A549 treated with AZD9567 at 1 μM for 4 hours (cell line): ENCODE measurements around the gene EXOSC10. TPM values are rescaled to one million over a fixed set of nuclear protein-coding genes. Genes with fewer than 3 reads are reported as not detected.

Experiments
- total RNA-seq: library from RNA; stranded (reverse); fragments of 200-300 nt; extraction: Qiagen RNA extraction; gene quantifications from 5 replicates; pipeline ENCODE4 v1.2.3, GENCODE V29; 2022; ENCODE audit not compliant: insufficient read depth

Gene EXOSC10
- 34.1 to 44.8 TPM (median 37.1 TPM) in 5 replicates for total RNA-seq

DNA sequence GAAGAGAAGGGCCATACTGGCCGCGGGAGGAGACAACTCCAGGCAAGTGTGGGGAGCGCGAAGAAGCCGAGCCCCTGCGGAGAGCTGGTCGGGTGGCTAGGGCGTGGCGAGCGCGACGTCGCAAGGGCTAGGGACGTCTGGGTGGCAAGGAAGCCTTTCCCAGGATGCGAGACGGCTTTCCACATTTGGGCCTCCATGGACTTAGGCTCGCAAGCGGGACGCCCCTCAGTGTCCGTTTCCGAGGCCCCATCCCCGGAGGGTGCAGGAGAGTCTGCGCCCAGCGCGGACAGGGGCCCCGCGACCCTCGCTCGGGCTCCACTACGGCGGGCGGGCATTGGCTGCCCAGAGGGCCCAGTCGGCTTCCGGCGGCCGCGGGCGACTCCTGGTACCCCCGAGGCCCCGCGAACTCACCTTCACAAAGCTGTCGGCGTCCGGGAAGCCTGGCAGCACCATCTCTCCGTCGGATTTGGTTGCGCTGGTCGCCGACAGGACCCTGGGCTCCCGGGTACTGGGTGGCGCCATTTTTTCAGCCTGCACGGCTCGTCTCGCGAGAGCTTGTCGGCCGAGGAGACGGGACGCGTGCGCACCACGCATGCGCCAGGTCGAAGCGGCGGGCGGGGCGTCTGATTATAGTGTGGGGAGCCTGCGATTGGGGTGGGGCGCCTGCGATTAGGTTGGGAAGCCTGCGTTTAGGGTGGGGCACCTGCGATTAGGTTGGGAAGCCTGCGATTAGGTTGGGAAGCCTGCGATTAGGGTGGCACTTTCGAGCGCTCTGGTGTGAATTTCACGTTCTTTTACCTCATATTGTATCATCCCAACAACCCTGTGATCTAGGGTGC, at the start of gene EXOSC10:
EXOSC10 (minus strand) TSS at position 560 of the 839 bp plus-strand sequence; CDS start at position 522, 38 bp downstream.

GRCh38 chr1:11059968-11060830, 39.5 kb downstream of the EXOSC10 start, which contains the start of gene SRM:
TSS of gene SRM (minus strand) at chr1:11060018. CDS start at chr1:11059943, 75 bp downstream.

GRCh38 chr1:11046625-11047365, 52.9 kb downstream of the EXOSC10 start, which contains the start of gene MASP2:
TSS of gene MASP2 (minus strand) at chr1:11047239. CDS start at chr1:11047207, 32 bp downstream.

Other genes starting within 250 kb of the EXOSC10 start
- 155 to 226 TPM (median 183 TPM) in 5 replicates for gene TARDBP, start 87.2 kb downstream of the EXOSC10 start, total RNA-seq
- gene MASP2, start 52.6 kb downstream of the EXOSC10 start, total RNA-seq = 0.08 to 0.37 TPM (median 0.25 TPM) in 4 of 5 replicates, not detected in the other
- 144 to 226 TPM (median 208 TPM) in 5 replicates for gene SRM, start 39.9 kb downstream of the EXOSC10 start, total RNA-seq
- not detected in 5 replicates for gene ANGPTL7, start 89.5 kb upstream of the EXOSC10 start, total RNA-seq
- 13.3 to 15.7 TPM (median 15.1 TPM) in 5 replicates for gene MTOR, start 162.7 kb upstream of the EXOSC10 start, total RNA-seq
- 15.7 to 20.1 TPM (median 17.8 TPM) in 5 replicates for gene UBIAD1, start 173.3 kb upstream of the EXOSC10 start, total RNA-seq